WTC11 (cell line): Measurements from ENCODE around the gene SCYL3. TPM values are rescaled to one million over a fixed set of nuclear protein-coding genes. Genes with fewer than 3 reads are reported as not detected.

Experiments
- ATAC-seq: fragments of 200-7000 bp; cut with Tn5 transposase; 2 replicates; pipeline ENCODE4 v1.10.0; 2021; ENCODE audit warnings: mild to moderate bottlenecking, moderate library complexity
- CTCF ChIA-PET: fragments of 300-600 bp; sonication (Branson Sonifier 250); formaldehyde crosslinking; loops from one replicate; lab custom pipeline; 2021; ENCODE audit warnings: antibody characterized with exemption; lab: Charles Lee
- POLR2A ChIA-PET: fragments of 350-600 bp; sonication (Branson Sonifier 250); formaldehyde crosslinking; loops from one replicate; lab custom pipeline; 2021; ENCODE audit warnings: antibody characterized with exemption; lab: Charles Lee
- DNase-seq: peaks from one replicate; pipeline ENCODE4 v3.0.0; 2021; ENCODE audit warnings: low spot score
- H3K27ac Mint-ChIP-seq: 2 replicates; pipeline ENCODE4 v1.8.0; 2021; ENCODE audit warnings: mixed read lengths
- H3K27me3 Mint-ChIP-seq: 2 replicates; pipeline ENCODE4 v1.8.0; 2021; ENCODE audit warnings: low read depth, mild to moderate bottlenecking, moderate library complexity, mixed read lengths
- H3K36me3 Mint-ChIP-seq: 2 replicates; pipeline ENCODE4 v1.8.0; 2021; ENCODE audit warnings: mixed read lengths
- H3K4me1 Mint-ChIP-seq: 2 replicates; pipeline ENCODE4 v1.8.0; 2022; ENCODE audit warnings: mixed read lengths
- H3K4me3 Mint-ChIP-seq: 2 replicates; pipeline ENCODE4 v1.8.0; 2021; ENCODE audit warnings: mild to moderate bottlenecking, moderate library complexity, mixed read lengths
- H3K9me3 Mint-ChIP-seq: 2 replicates; pipeline ENCODE4 v1.8.0; 2021; ENCODE audit warnings: mixed read lengths
- ATF3 ChIP-seq: sonication (generic); formaldehyde crosslinking; conservative IDR thresholded peaks from 2 replicates; pipeline ENCODE4 v1.8.1; 2022; ENCODE audit warnings: mild to moderate bottlenecking, missing genetic modification reagents
- E2F5 ChIP-seq: sonication (generic); formaldehyde crosslinking; IDR thresholded peaks from 2 replicates; pipeline ENCODE4 v1.8.1; 2022; ENCODE audit warnings: mild to moderate bottlenecking, moderate library complexity, missing genetic modification reagents
- ELF4 ChIP-seq: sonication (generic); formaldehyde crosslinking; IDR thresholded peaks from 2 replicates; pipeline ENCODE4 v1.8.1; 2022; ENCODE audit warnings: low read depth, mild to moderate bottlenecking, moderate library complexity, missing genetic modification reagents
- ESRRA ChIP-seq: sonication (generic); formaldehyde crosslinking; IDR thresholded peaks from 2 replicates; pipeline ENCODE4 v1.8.1; 2022; ENCODE audit warnings: mild to moderate bottlenecking, missing genetic modification reagents, borderline replicate concordance
- FOXP1 ChIP-seq: sonication (generic); formaldehyde crosslinking; IDR thresholded peaks from 2 replicates; pipeline ENCODE4 v1.8.0; 2022; ENCODE audit warnings: missing genetic modification reagents, mild to moderate bottlenecking, moderate library complexity, borderline replicate concordance
- GTF2I ChIP-seq: fragments of 250-450 bp; sonication (Bioruptor Pico); conservative IDR thresholded peaks from 2 replicates; pipeline ENCODE4 v1.4.0; 2021; ENCODE audit warnings: mild to moderate bottlenecking
- MLX ChIP-seq: sonication (generic); formaldehyde crosslinking; IDR thresholded peaks from 2 replicates; pipeline ENCODE4 v1.8.1; 2023; ENCODE audit warnings: mild to moderate bottlenecking, missing genetic modification reagents, moderate library complexity
- MXD4 ChIP-seq: fragments of 250-450 bp; sonication (Bioruptor Pico); IDR thresholded peaks from 2 replicates; pipeline ENCODE4 v1.8.0; 2021; ENCODE audit warnings: mild to moderate bottlenecking, moderate library complexity, borderline replicate concordance
- MYBL2 ChIP-seq: sonication (generic); formaldehyde crosslinking; IDR thresholded peaks from 2 replicates; pipeline ENCODE4 v1.8.1; 2023; ENCODE audit warnings: mild to moderate bottlenecking, moderate library complexity, missing genetic modification reagents
- PRDM15 ChIP-seq: sonication (generic); formaldehyde crosslinking; IDR thresholded peaks from 2 replicates; pipeline ENCODE4 v1.8.0; 2022; ENCODE audit warnings: missing genetic modification reagents
- SOX15 ChIP-seq: fragments of 250-450 bp; sonication (Bioruptor Pico); IDR thresholded peaks from 2 replicates; pipeline ENCODE4 v1.9.0; 2021; ENCODE audit warnings: mild to moderate bottlenecking
- STAT6 ChIP-seq: sonication (generic); formaldehyde crosslinking; conservative IDR thresholded peaks from 2 replicates; pipeline ENCODE4 v1.8.1; 2023; ENCODE audit warnings: mild to moderate bottlenecking, low read depth, missing genetic modification reagents, moderate library complexity
- TP53 ChIP-seq: sonication (generic); formaldehyde crosslinking; IDR thresholded peaks from 2 replicates; pipeline ENCODE4 v1.8.1; 2023; ENCODE audit warnings: mild to moderate bottlenecking, missing genetic modification reagents
- USF2 ChIP-seq: sonication (generic); formaldehyde crosslinking; IDR thresholded peaks from 2 replicates; pipeline ENCODE4 v1.8.1; 2023; ENCODE audit warnings: mild to moderate bottlenecking, missing genetic modification reagents, moderate library complexity
- ZBTB43 ChIP-seq: sonication (generic); formaldehyde crosslinking; IDR thresholded peaks from 2 replicates; pipeline ENCODE4 v1.8.1; 2023; ENCODE audit warnings: mild to moderate bottlenecking, missing genetic modification reagents
- ZNF317 ChIP-seq: sonication (generic); formaldehyde crosslinking; IDR thresholded peaks from 2 replicates; pipeline ENCODE4 v1.8.1; 2023; ENCODE audit warnings: low read depth, mild to moderate bottlenecking, moderate library complexity, missing genetic modification reagents, borderline replicate concordance
- ZNF416 ChIP-seq: fragments of 250-450 bp; sonication (Bioruptor Pico); IDR thresholded peaks from 2 replicates; pipeline ENCODE4 v1.9.0; 2021; ENCODE audit warnings: mild to moderate bottlenecking, inconsistent platforms
- ZNF512 ChIP-seq: sonication (generic); formaldehyde crosslinking; IDR thresholded peaks from 2 replicates; pipeline ENCODE4 v1.8.1; 2022; ENCODE audit warnings: missing genetic modification reagents, borderline replicate concordance
- ZNF671 ChIP-seq: fragments of 250-450 bp; sonication (Bioruptor Pico); IDR thresholded peaks from 2 replicates; pipeline ENCODE4 v1.8.0; 2021; ENCODE audit warnings: mild to moderate bottlenecking
- total RNA-seq: library from RNA; stranded (reverse); gene quantifications from 3 replicates; pipeline ENCODE4 v1.2.3, GENCODE V29; 2021

Gene SCYL3
- total RNA-seq, 1 experiment from 2014 or later, result 5.3 TPM

- TF ChIP-seq ZNF512 (CRISPR knock-in tag), result no peak
- TF ChIP-seq ESRRA (CRISPR knock-in tag), result no peak
- no peak for TF ChIP-seq GTF2I
- TF ChIP-seq STAT6 (CRISPR knock-in tag), result no peak
- no peak for TF ChIP-seq SOX15 (CRISPR knock-in tag)
- TF ChIP-seq MLX (CRISPR knock-in tag), result no peak
- no peak for TF ChIP-seq ZNF317
- no peak for TF ChIP-seq MYBL2 (CRISPR knock-in tag)
- TF ChIP-seq, all 79 proteins: peak for 0
Observed at GRCh38 chr1:169860750-169861149, 32.9 kb downstream of the SCYL3 start (continued).

GRCh38 chr1:169860187-169860586 is 33.5 kb downstream of the SCYL3 start:
- POLR2A ChIA-PET, result no interaction called here
- ATAC-seq, result no peak; the same call in 1 of the 2 replicates
- Mint-ChIP-seq H3K27me3 (no peaks in the 10 kb centered on the region), H3K36me3 (peaks cover 44% of the 10 kb centered on the region), H3K27ac (no peak overlapping the region), H3K4me3 (no peak overlapping the region), H3K4me1 (no peaks in the 10 kb centered on the region), H3K9me3 (no peaks in the 10 kb centered on the region)
- no peak for DNase-seq
- CTCF ChIA-PET, result interaction anchor here (1.1 kb wide), 1 partner anchor 274 kb away, joined by 3 read pairs; the partner anchor contains the start of gene F5
- TF ChIP-seq ZBTB43 (no peak), TP53 (CRISPR knock-in tag) (no peak), ESRRA (CRISPR knock-in tag) (no peak), ELF4 (CRISPR knock-in tag) (no peak), ZNF512 (CRISPR knock-in tag) (no peak), ZNF416 (no peak), ZNF671 (no peak), FOXP1 (CRISPR knock-in tag) (no peak), ZNF317 (no peak), USF2 (CRISPR knock-in tag) (no peak), PRDM15 (CRISPR knock-in tag) (no peak), E2F5 (no peak), ATF3 (CRISPR knock-in tag) (no peak), MXD4 (CRISPR knock-in tag) (no peak)
